ENCODE data around the gene METTL9.
"Not testable (repeated sequence)": the region's sequence is repeated elsewhere in the genome, so short reads cannot be mapped to it uniquely, and the experiment has no call there.

GRCh38 chr16:21567496-21567895 is 31.9 kb upstream of the METTL9 start:
- TF ChIP-seq CTCF (conservative IDR thresholded peaks at IDR 0.05; ENCODE audit: low read length); EZH2phosphoT487 (IDR thresholded peaks at IDR 0.05; ENCODE audit: borderline replicate concordance): not testable (repeated sequence)

Data from Loucy (cell line).